SK-N-SH (cell line): ENCODE data around the gene SLC35G6.

Source experiments
- FOXJ3 ChIP-seq: sonication (generic); formaldehyde crosslinking; IDR thresholded peaks from 2 replicates; pipeline ENCODE4 v1.5.1; 2020; ENCODE audit warnings: mild to moderate bottlenecking, missing genetic modification reagents
- JUND ChIP-seq: IDR thresholded peaks from 2 replicates; pipeline ENCODE4 v1.4.0; 2012
- SIN3A ChIP-seq: IDR thresholded peaks from 2 replicates; pipeline ENCODE4 v1.6.1; 2012; ENCODE audit warnings: low read depth, mild to moderate bottlenecking, low read length, moderate library complexity, borderline replicate concordance

- TF ChIP-seq SIN3A (no peak), FOXJ3 (no peak), JUND (no peak)
Observed at GRCh38 chr17:7460850-7461660, 20.2 kb upstream of the SLC35G6 start.
